ENCODE measurements around the gene INKA2.

INKA2 gene

GRCh38 chr1:111695801-111696200, 43.4 kb downstream of the INKA2 start:
- H3K4me3 ChIP-seq (ENCODE audit: low read depth, low read length) = no peak overlapping the region
- TF ChIP-seq CTCF (IDR thresholded peaks at IDR 0.05; ENCODE audit: borderline replicate concordance, insufficient read depth, low read depth, low read length) = no peak

GRCh38 chr1:111691886-111692285, 47.3 kb downstream of the INKA2 start:
- no peak overlapping the region for H3K4me3 ChIP-seq (ENCODE audit: low read depth, low read length)
- TF ChIP-seq CTCF (IDR thresholded peaks at IDR 0.05; ENCODE audit: borderline replicate concordance, insufficient read depth, low read depth, low read length) = no peak

- no peak overlapping the region for H3K4me3 ChIP-seq (ENCODE audit: low read depth, low read length)
- TF ChIP-seq CTCF (IDR thresholded peaks at IDR 0.05; ENCODE audit: borderline replicate concordance, insufficient read depth, low read depth, low read length) = no peak
Observed at GRCh38 chr1:111690306-111690617, 48.9 kb downstream of the INKA2 start.
